Tibial artery (tissue), 4 donors: Measurements from ENCODE around the gene DKK3.

Experiments used
- DNase-seq, 2 donors: peaks; one replicate each; pipeline ENCODE4 v3.0.0-alpha.2; 2019
- H3K27ac ChIP-seq, 2 donors: fragments of 200-600 bp; sonication (generic) in 1 of 2; 1 replicate in 1 of 2; 2 replicates in 1 of 2; pipeline ENCODE4 v1.5.1; 2018 to 2019; ENCODE audit warnings: mild to moderate bottlenecking in 1 of 2
- H3K27me3 ChIP-seq, 2 donors: fragments of 200-600 bp; sonication (generic) in 1 of 2; one replicate each; pipeline versions ENCODE4 v1.5.1 to v1.6.0; 2016 to 2019
- H3K36me3 ChIP-seq, 3 donors: fragments of 200-600 bp; sonication (generic) in 2 of 3; one replicate each; pipeline ENCODE4 v1.5.1; 2016 to 2019; ENCODE audit warnings: mild to moderate bottlenecking in 2 of 3
- H3K4me1 ChIP-seq, 4 donors: fragments of 200-600 bp; sonication (generic) in 2 of 4; 1 replicate in 3 of 4; 2 replicates in 1 of 4; pipeline ENCODE4 v1.5.1; 2016 to 2019
- H3K4me3 ChIP-seq, 2 donors: fragments of 200-600 bp; sonication (generic) in 1 of 2; 1 replicate in 1 of 2; 2 replicates in 1 of 2; pipeline ENCODE4 v1.5.1; 2018 to 2019; ENCODE audit warnings: mild to moderate bottlenecking in 2 of 2
- H3K9me3 ChIP-seq, 3 donors: fragments of 200-600 bp; sonication (generic) in 1 of 3; one replicate each; pipeline ENCODE4 v1.5.1; 2016 to 2019
- intact Hi-C: fragments of 100-400 bp; cut with DNase I; formaldehyde crosslinking; loops from one replicate; pipeline ENCODE4 v1.15.0; 2023; ENCODE audit warnings: low total_unique reads
- TF ChIP-seq, protein P1 (sequence below), 2 experiments: fragments of 200-600 bp in 1 of 2; fragments of 450-650 bp in 1 of 2; IDR thresholded peaks; one replicate each; pipeline ENCODE4 v1.5.1; 2017 to 2019; ENCODE audit warnings: antibody characterized with exemption in 2 of 2, mild to moderate bottlenecking in 1 of 2, moderate library complexity in 1 of 2

DKK3 gene

DNA sequence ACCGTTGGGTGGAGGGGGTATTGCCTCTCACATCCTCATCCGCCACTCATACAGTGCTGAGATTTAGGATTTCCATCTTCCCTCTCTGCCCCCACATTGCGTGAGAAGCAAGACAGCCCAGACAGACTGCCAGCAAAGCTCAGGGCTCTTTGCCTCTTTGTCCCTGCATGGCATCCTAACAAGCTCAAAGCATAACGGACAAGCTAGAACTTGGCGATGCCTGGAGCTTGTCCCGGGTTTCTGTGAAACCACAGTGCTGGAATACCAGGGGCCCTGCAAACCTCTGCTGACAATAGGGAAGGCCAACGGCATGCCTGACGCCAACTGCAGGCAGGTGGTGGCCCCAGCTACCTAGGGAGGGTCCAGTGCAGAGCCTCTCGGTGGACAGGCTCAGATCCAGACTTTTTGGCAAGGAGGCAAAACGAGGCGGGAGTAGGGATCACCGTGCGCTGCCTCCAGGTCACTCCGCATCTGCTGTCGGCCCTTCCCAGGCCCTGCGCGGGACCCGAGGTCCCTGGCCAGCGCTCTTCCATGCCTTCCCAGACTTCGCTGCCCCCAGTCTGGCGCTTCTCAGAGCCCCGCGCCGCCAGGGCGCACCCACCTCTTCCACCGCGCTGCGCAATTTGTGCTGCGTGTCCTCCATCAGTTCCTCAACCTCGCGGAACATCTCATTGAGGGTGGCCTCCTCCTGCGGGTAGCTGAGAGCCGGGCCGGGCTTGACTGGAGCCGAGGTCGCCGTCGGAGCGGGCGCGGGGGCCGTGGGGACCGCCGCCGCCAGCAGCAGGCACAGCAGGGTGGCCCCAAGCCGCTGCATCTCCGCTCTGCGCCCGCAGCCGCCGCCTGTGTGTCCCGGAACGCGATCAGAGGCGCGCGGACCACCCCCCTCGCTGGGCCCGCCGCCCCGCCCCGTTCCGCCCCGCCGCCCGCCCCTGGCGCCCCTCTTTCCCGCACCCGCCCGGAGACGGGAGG, at the start of gene DKK3:
TSS of gene DKK3 (minus strand) at position 858 of the 969 bp plus-strand sequence. CDS start at position 814, 44 bp downstream.
- Histone ChIP-seq H3K4me1 (peaks cover 0 to 65% (median 36%) of the 10 kb centered on the region in 4 donors), H3K4me3 (peak within 1 kb of the TSS; percentile 63 to 87), H3K27me3 (no peaks in the 10 kb centered on the region), H3K36me3 (no peaks in the 10 kb centered on the region), H3K9me3 (no peaks in the 10 kb centered on the region), H3K27ac (peak within 1 kb of the TSS; percentile 81 to 82)
- TF ChIP-seq, protein P1, sequence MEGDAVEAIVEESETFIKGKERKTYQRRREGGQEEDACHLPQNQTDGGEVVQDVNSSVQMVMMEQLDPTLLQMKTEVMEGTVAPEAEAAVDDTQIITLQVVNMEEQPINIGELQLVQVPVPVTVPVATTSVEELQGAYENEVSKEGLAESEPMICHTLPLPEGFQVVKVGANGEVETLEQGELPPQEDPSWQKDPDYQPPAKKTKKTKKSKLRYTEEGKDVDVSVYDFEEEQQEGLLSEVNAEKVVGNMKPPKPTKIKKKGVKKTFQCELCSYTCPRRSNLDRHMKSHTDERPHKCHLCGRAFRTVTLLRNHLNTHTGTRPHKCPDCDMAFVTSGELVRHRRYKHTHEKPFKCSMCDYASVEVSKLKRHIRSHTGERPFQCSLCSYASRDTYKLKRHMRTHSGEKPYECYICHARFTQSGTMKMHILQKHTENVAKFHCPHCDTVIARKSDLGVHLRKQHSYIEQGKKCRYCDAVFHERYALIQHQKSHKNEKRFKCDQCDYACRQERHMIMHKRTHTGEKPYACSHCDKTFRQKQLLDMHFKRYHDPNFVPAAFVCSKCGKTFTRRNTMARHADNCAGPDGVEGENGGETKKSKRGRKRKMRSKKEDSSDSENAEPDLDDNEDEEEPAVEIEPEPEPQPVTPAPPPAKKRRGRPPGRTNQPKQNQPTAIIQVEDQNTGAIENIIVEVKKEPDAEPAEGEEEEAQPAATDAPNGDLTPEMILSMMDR (IDR thresholded peaks at IDR 0.05) = no peak
- peak in 1 of 2 donors; percentile 72 for DNase-seq
- intact Hi-C loops = no loop called here

DNA sequence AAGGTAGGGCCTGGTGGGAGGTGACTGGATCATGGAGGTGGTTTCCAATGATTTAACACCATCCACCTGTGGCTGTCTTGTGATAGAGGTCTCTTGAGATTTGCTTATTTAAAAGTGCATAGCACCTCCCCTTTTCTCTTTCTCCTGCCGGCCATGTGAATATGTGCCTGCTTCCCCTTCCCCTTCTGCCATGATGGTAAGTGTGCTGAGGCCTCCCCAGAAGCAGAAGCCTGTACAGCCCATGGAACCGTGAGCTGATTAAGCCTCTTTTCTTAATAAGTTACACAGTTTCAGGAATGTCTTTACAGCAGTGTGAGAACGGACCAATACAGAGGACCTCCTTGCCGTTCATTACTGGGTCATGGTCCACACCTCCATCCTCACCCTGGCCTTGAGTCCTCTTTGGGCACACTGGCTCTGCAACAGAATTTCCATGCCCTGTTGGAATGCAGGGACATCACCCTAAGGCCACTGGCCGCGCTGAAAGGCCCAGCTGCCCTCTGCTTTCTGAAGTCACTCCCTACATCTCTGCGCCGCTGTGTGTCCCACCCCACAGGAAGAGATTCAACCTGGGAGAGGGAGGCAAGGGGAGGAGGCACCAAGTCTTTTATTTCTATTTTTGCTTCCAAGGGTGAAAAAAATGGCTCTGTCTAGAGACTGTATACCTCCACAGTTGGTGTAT, 49.0 kb upstream of the DKK3 start:
- no peaks in the 10 kb centered on the region for H3K27me3 ChIP-seq
- DNase-seq = no peak
- H3K36me3 ChIP-seq = no peaks in the 10 kb centered on the region
- no peaks in the 10 kb centered on the region for H3K9me3 ChIP-seq
- no peak overlapping the region for H3K27ac ChIP-seq
- TF ChIP-seq, protein P1 (IDR thresholded peaks at IDR 0.05) = no peak
- H3K4me3 ChIP-seq = no peak overlapping the region
- peaks cover 0 to 10% (median 8%) of the 10 kb centered on the region in 4 donors for H3K4me1 ChIP-seq
- intact Hi-C loops = no loop called here

DNA sequence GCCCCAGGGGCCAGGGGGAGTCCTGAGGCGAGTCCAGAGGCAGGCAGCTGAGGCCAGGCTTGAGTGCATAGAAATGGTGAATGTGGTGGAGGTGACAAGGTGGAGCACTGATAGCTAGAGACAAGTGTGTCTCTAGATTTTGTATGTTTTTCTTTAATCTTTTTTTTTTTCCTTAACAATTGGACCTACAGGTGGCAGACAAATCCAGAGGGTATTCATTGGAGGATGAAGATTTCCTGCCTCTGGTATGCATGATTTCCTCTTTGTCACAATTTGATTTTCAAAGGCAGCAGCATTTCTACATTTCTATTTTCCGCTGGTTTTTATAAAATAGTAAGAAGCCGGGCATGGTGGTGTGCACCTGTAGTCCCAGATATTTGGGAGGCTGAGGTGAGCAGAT, 47.7 kb upstream of the DKK3 start:
- no peak for DNase-seq
- Histone ChIP-seq H3K27ac (no peak overlapping the region), H3K27me3 (no peaks in the 10 kb centered on the region), H3K4me1 (peaks cover 0 to 13% (median 10%) of the 10 kb centered on the region in 4 donors), H3K9me3 (no peaks in the 10 kb centered on the region), H3K4me3 (no peak overlapping the region), H3K36me3 (no peaks in the 10 kb centered on the region)
- TF ChIP-seq, protein P1 (IDR thresholded peaks at IDR 0.05) = no peak
- intact Hi-C loops = no loop called here

DNA sequence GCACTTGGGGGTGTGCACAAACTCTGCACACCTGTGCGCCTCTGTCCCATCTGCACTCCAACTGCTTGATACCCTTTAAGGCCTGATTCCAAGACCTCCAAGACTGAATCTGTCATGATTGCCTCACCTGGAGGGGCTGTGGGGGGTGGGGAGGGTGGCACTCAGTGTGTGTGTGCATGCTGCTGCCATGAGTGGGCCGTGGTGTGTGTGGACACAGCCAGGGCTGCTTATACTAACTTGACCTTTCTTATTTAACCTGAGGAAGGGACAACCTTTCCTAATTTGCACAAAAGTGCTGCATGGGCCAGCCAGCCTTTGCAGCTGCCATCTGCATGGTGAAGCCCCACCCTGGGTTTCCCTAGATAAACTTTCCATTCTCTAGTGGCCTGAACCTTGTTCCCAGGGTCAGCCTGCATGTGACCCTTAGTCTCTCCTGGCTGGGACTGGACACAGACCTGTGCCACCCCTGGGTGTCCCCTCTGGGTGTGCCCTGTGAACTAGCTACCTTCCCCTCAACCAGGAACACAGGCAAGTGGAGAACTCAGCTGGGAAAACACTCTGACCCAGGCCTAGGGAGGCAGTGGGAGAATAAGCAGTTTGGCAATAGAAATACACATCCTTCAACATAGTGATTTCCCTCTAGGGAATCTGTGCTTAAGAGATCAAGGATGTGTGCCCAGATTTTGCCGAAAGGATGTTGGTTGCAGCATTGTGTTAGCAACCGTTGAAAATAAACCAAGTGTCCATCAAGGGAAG, 45.4 kb upstream of the DKK3 start:
- H3K27me3 ChIP-seq = no peaks in the 10 kb centered on the region
- intact Hi-C loops = no loop called here
- peaks cover 3 to 30% (median 24%) of the 10 kb centered on the region in 4 donors for H3K4me1 ChIP-seq
- H3K4me3 ChIP-seq = no peak overlapping the region
- TF ChIP-seq, protein P1 (IDR thresholded peaks at IDR 0.05) = no peak
- H3K36me3 ChIP-seq = no peaks in the 10 kb centered on the region
- peak in 1 of 2 donors; percentile 60 for DNase-seq
- no peaks in the 10 kb centered on the region for H3K9me3 ChIP-seq
- H3K27ac ChIP-seq = peak overlapping the region; percentile 44 to 65
